HT1080 (cell line): ENCODE data around the gene WWC2. TPM values are rescaled to one million over a fixed set of nuclear protein-coding genes. Genes with fewer than 3 reads are reported as not detected.
"Not testable (repeated sequence)": the region's sequence is repeated elsewhere in the genome, so short reads cannot be mapped to it uniquely, and the experiment has no call there.

ENCODE experiments used
- DNase-seq: peaks from one replicate; pipeline ENCODE4 v3.0.0-alpha.2; 2015; ENCODE audit warnings: low read depth
- total RNA-seq: library from RNA; depleted of rRNA; stranded (reverse); fragments of >200 nt; shearing (Covaris generic); gene quantifications from 2 replicates; pipeline ENCODE4 v1.2.3, GENCODE V29; 2014

Gene WWC2
- total RNA-seq, 1 experiment from 2014 or later = 25.2 TPM

DNA sequence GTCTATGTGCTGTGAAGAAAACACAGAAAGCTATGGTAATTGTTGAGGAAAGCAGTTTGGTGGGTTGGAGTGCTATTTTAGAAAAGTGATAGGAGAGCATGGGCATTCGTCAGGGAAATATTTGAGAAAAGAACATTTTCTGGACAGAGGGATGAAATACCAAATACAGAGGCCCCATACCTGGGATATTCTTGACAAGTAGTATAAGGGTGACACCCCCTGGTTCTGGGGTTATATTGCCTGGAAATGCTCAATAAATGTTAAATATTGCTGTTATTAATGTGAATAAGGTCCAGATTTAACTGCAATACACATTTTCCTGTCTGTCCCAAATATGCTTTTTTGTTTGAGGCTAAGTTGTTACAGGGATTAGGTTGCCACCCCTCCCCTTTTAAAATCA is 42.9 kb downstream of the WWC2 start:
- DNase-seq = no peak

DNA sequence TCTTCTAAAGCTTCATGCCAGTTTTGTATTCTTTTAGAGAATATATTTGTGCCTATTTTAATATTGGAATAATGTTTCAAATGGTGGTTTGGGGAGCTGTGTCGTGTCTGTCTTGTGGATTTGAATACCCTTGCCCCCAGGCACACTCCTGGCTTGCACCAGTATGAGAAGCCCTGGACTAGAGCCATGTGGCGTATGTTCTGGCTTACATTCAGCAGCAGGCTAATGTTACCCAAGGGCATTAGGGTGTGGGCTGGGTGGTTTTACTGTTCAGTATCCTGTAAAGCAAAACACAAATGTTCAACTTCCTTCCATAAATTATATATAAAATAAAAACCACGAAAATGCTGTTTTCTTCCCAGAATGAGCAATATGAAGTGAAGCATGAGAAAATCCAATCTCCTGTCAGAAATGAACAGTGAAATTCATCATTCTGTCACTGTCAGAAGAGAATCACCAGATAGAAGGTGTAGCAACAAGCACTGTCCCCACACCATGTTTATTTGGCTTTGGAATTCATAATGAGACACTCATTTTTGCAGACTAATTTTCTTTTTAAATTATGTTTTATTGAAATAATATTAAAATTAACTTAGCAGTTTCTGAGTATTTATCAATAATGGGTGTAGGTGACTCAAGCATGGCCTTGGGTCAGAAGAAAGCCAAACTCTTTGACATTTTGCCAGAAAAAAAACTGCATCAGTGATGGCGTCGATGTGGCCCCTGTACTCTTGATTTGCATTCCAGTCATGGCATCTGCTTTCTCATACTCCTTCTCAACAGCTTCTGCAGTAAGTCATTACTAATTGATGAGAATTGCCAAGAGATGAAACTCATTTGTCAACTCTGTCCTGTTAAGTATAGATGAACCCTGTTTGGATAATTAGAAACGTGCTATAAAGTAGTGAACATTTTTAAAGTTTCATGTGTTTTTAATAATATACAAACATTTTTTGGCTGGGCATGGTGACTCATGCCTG is 43.8 kb downstream of the WWC2 start:
- no peak for DNase-seq

DNA sequence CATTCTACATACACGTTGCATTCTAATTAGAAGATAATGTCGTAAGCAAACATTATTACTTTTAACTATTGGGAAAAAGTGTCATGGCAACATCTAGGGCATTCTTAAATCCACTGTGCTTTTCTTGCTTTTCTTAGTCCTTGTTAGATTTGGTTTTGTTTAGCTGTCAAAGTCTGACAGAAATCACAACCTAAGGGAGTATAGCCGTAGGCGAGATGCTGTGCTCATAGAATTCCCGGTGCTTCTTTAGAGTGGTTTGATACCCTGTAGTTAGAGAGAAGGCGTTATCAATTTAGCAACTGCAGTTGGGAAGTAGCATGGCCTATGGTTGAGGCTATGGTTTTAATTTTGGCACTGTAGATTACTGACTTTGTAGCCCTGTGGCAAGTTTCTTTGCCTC is 45.7 kb downstream of the WWC2 start:
- DNase-seq = no peak

DNA sequence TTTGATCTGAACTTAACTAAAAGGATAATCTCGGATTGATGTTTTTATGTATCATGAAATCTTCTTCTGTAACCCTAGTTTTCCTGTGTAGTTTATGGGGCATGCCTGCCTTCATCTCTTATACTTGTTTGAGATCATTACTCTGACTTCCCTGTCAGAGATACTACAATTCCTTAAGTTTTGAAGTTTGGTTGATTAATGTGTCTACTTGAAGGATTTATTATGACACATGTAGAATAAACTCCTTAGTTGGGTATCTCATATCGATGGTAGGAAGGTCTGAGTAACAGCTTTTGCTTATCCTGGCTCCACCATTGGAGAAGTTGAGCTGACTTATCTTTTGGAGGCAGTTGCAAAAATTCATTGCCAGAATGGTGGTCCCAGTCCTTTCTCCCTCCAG is 46.7 kb downstream of the WWC2 start:
- DNase-seq = no peak

DNA sequence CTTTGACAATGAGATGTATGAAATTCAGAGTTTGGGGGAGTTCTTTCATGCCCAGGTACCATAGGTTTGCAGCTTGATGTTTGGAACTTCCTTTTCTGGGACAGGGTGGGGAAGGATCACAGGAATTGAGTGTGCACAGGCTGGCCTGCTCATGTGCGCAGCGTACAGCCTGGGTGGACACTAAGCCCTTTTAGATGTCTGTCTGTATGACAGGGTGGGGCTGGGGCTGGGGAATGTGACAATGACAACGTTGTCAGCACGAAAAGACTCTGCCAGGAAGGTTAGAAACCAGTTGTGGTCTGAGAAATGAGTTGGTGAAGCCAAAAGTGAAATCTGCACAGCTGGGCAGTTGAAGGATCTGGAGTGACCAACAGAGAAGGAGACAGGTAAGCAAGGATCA is 47.4 kb downstream of the WWC2 start:
- no peak for DNase-seq

DNA sequence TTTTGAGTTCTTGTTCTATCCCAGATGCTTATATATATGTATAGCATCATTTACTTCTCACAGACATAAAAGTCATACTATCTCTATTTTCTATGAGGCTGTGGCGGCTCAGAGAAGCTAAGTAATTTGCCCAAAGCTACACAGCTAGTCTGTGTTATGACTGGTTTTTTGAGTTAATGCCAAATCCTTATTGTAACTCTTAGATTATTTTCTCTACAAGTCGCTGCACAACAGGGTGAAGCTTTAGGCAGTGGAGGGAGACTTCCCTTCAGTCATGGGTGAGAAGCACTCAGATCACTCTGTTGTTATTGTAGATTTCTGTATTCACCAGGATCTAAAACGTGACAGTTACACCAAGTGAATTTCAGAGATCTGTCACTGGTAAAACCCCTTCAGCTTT is 48.1 kb downstream of the WWC2 start:
- no peak for DNase-seq

DNA sequence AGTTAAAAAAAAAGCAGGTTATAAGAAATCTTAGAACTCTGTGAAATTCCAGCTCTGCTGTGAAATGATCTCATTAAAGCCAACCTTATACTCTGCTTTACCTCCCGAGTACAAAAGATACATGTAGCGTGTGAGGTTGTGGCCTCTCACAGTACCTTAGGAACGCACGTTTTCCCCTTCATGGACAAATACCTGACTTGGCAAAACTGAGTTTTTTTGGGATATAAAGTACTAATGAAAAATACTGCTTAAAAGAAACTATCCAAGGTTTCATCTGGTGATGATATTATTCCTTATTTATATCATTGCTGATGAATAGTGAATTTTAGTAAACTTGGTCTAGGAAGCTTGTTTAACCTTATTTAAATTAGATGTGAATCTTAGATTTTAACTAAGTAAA is 48.9 kb downstream of the WWC2 start:
- no peak for DNase-seq

DNA sequence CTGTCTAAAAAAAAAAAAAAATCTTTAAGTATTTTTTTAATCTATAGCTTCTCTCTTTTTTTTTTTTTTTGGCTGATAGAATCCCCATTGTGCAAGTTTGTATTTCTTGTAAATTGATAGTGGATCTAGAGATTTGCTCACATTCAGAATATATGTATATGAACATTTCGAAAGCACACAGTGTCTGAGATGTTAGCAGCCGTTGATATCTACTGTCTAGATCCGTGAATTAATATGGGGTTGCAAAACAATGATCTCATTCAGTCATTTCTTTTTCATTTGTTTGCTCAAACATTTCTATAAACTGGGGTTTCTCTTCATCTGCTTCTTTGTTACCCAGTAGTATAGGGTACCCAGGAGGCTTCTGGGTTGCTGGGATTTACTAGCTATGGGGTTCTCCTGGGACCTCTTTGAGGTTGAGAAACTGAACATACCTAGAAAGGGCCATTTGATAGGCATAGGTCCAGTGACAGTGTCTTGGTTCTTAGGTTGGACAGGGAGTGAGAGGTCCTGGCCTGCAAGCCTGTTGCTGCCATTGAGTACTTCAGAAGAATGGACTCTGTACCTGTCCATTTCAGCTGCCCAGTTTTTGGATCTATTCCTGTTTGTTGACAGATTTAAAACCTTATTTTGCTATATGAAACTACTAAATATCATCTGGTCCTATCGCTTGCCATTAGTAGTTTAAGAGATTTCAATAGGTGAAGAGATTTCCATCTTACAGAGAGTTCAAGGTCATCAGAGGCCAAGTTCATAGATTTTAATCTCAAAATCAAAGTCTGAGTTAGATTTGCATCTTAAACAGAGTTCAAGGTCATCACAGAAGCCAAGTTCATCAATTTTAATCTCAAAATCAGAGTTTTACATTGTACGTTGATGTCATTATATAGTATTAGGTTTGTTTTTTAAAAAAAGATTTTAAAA is 50.8 kb downstream of the WWC2 start:
- no peak for DNase-seq

DNA sequence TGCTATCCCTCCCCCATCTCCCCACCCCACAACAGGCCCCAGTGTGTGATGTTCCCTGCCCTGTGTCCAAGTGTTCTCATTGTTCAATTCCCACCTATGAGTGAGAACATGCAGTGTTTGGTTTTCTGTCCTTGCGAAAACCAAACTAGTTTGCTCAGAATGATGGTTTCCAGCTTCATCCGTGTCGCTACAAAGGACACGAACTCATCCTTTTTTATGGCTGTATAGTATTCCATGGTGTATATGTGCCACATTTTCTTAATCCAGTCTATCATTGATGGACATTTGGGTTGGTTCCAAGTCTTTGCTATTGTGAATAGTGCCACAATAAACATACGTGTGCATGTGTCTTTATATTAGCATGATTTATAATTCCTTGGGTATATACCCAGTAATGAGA is 51.6 kb downstream of the WWC2 start:
- DNase-seq = not testable (repeated sequence)

DNA sequence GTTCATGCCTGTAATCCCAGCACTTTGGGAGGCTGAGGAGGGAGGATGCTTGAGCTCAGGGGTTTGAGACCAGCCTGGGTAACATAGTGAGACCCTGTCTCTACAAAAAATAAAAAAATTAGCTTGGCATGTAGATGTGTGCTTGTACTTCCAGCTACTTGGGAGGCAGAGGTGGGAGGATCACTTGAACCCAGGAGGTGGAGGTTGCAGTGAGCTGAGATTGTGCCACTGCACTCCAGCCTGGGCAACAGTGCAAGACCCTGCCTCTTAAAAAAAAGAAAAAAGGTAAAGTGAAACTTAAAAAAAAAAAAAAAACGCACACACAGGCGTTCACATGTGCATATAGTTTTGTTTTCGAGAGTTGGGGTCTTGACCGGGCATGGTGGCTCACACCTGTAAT is 53.2 kb downstream of the WWC2 start:
- DNase-seq = not testable (repeated sequence)

DNA sequence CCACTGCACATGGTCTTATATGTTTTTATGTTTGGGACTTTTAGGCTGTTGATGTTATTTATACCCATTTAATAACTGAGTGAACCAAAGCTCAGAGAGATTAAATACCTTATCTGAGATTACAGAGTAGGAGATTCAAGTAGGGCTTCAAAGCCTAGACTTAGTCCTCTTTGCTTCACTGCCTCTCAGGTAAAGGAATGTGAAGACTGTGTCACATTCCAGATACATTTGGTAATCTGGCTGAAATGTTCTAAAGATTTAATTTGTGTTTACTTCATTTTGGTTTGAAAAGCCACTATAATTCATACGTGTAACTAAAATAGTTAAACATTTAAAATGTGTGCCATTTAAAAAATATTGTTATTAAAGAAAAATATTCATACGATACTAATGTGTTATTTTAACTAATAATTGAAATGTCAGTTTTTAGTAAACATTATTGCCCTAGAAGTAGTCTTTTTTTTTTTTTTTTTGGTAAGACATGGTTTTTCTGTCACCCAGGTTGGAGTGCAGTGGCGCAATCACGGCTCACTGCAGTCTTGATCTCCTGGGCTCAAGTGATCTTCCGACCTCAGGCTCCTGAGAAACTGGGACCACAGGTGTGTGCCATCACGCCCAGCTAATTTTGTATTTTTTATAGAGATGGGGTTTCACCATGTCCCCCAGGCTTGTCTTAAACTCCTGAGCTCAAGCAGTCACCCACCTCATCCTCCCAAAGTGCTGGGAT is 54.3 kb downstream of the WWC2 start:
- DNase-seq = no peak

DNA sequence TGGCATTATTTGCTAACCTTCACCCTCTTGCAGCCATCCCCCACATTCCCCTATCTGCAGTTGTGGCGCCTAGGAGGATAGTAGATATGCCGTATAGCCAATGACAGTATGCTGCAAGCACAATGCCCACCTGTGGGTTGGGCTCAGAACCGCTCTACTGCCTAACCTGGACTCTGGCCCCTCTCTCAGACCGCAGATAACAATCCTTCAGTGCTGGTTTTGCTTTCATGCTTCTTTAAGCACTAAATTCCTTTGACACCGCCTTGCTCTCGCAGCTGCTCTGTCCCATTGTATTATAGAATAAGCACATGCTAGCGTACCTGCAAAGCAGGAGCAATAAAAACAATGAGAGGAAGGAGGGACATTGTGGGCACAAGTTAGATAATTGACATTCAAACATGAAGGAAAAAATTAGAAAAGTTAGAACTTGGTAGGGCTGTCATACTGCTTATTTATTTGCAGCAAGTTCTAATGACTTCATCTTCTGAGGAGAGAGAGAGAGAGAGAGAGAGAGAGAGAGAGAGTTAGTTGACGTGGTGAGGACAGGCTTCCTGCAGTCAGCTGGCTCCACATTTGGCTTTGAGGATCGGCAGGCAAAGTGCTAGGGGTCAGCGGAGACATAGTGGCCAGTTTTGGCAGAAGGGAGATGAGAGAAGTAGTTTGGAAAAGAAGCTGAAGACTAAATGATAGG is 55.8 kb downstream of the WWC2 start:
- DNase-seq = no peak

DNA sequence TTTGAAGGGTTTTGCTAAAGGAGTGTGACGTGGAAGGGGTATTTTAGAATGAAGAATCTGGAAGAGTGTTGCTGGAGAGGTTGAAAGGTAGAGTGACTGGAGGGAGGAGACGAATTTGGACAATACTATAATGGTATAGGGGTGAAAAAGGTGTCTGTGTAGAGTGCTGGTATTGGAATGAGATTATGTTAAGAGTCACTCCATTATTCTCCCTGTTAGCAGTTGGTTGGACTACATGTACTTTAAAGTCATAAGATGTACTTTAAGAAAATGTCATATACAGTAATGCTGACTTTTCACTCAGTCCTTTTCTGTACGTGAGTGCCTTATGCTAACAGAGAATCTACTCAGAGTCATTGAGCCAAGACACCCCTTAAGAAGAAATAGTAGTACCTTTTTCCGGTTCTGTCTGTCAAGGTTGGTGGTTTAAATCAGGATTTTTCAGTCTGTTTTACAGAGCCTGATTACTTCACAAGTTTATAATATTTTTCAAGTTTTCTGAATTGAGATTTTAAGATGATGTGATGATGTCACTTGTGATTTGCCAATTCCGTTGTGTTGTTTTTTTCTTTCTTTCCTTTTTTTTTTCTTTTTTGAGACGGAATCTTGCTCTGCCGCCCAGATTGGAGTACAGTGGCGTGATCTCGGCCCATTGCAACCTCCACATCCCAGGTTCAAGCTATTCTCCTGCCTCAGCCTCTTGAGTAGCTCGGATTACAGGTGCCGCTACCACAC is 56.6 kb downstream of the WWC2 start:
- no peak for DNase-seq

DNA sequence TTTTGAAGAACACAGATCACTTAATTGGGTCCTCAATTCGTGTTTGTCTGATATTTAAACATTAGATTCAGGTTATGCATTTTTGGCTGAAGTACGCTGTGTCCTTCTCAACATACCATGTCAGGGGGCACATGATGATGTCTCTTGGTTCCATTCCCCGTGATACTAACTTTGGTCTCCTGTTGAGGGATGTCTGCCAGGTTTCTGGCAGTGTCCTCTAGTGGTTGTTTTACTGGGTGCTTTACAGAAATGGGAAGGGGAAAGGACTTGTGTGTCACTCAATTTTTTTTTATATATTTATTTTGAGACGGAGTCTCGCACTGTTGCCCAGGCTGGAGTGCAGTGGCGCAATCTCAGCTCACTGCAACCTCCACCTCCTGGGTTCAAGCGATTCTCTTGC is 58.2 kb downstream of the WWC2 start:
- DNase-seq = no peak

DNA sequence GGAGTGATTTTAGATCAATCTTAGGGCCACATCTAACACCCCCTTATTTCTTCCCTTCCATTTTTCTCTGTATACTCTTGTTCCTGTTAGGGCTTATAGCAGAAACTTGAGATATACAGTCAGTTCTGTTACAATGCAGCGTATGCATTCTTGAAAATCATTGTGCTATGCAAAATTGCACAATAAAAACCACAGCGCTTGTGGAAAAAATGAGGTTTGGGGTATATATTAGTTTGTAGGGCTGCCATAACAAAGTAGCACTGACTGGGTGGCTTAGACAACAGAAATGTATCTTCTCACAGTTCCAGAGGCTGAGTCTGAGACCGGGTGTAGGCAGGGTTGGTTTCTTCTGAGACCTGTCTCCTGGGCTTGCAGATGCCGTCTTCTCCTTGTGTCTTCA is 59.0 kb downstream of the WWC2 start:
- no peak for DNase-seq

DNA sequence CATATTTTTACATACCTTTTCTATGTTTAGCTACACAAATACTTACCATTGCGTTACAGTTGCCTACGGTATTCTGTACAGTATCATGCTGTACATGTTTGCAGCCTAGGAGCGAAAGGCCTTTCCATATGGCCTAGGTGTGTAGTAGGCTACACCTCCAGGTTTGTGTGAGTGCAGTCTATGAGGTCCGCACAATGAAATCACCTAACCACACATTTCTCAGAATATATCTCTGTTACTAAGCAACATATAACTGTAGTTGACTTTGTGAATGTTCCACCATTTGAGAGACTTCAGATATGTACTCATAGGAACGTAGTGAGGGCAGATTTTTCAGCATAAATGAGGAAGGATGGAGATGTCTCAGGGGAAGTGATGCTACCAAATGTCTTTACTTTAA is 62.6 kb downstream of the WWC2 start:
- no peak for DNase-seq

DNA sequence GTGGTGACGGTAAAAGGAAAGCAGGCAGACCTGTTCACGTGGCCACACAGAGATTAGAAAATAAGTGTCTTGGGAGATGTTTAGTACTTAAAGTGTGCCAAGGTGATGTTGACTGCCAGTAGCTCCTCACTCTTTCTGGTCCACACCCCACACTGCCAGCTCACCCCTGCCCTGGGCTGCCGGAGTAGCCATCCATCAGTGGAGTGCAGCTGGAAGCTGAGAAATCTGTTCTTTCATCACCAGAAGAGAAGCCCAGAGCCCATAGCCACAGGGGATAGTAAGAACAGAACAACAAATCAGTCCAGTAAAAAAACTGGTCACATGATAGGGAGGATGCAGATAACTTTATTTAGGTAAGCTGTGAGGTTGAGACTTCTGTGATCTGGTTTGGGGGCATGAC is 64.1 kb downstream of the WWC2 start:
- no peak for DNase-seq

DNA sequence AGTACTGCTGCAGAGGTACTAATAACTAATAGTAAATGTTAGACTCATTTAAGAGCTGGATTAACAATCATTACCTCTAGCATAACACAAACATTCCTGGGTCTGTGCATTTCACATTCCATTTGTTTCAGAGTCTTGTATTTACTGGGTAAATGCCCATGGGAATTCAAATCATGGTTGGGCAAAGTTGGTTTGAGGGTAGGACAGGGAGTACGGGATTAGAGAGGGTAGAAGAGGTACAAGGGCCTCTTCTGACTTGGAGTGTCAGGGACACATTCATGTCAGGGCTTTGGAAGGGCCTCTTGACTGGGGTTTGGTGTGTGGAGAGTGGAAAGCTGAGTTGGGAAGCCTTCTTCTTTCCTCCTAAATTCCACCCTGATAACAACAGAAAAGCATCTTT is 65.9 kb downstream of the WWC2 start:
- no peak for DNase-seq

DNA sequence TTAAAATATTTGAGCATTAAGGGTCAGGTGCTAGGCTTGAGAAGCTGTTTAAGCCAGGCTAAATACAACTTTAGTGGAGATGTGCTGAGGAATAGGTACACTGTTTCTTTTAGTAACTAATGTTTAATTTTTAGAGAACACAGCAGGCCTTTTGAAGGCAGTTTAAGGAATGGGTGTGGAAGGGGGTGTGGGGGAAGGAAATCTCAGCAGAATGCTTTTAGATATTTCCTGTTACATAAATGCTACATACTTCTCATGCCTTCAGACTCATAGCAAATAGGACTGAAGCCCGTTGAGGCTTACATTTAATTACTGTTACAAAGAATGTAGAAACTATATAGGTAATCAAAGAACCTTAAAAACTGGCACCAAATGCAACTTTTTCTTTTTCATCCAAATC is 66.3 kb downstream of the WWC2 start:
- DNase-seq = no peak

DNA sequence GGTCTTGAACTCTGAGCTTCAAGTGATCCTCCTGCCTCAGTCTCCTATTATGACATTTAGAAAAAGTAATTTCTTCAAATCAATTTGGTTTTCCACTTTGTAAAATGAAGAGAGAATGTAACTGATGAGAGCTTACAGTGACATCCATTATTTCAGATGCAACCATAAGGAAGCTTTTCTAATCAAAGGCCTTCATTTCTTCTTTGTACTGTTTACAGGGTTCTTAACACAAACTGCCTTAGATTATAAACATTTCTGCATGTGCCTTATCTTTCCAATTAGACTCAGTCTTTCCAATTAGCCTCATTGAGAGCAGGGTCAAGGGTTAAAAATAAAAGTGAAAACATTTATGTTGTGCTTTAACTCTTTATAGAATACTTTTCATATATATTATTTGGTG is 71.8 kb downstream of the WWC2 start:
- no peak for DNase-seq
